Measurements from ENCODE around the gene CAMP.
A peak's percentile ranks its signal among the peaks of the same experiment; 100 is the strongest.
"Not testable (repeated sequence)": the region's sequence is repeated elsewhere in the genome, so short reads cannot be mapped to it uniquely, and the experiment has no call there.

The CAMP gene

DNA sequence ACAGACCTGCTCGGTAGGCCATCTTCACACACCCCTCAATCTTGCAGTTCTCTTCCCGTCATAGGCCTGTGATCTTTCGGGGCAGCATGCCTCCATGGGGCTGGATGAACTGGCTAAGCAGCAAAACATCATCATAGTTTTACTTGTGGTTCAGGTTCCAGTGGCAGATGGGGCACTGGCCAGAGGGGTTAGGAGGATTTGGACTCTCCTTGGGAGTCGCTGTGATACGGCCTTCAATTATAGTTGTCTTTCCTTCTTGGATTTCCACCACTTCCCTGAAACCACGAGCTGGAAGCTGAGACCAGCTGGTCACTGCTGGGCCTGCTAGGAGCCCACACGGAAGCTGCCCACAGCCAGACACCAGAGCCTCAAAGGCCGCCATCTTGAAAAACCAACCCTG lies 33.3 kb downstream of the CAMP start:
- no peak for DNase-seq (ENCODE audit: low read depth in 1 of 2, low spot score in 1 of 2)

DNA sequence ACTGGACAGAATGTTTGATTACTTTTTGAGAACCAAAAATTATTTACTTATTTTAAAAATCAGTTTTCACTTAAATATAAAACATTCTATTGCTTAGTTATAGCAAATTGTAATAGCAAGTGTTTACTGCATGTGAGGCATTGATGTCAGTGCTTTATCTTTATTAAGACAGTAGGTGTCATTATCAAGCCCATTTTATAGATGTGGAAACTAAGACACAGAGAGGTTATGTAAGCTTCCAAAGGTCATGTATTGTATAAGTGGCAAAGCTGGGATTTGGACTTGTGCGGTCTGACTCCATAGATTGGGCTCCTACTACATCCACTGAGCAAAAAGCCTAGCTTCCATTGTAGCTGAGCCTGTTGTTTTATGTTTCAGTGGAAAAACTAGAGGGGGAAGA lies 35.2 kb downstream of the CAMP start:
- no peak for DNase-seq (ENCODE audit: low read depth in 1 of 2, low spot score in 1 of 2)

DNA sequence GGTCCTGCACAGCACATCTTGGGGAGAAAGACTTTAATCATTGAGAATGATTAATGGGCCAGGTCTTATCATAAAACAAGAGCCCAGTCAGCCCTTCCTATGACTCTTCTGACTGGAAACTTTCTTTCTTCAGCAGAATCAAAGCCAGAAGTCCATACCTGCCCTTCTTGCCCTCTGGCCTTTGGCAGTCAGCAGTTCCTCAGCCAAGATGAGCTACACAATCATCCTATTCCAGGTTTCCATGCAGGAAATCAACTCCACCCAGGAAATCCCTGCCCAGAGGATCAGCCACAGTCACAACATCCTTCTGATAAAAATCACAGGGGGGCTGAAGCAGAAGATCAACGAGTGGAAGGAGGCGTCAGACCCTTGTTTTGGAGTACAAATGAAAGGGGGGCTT lies 44.5 kb downstream of the CAMP start:
- DNase-seq (ENCODE audit: low read depth in 1 of 2, low spot score in 1 of 2): no peak

DNA sequence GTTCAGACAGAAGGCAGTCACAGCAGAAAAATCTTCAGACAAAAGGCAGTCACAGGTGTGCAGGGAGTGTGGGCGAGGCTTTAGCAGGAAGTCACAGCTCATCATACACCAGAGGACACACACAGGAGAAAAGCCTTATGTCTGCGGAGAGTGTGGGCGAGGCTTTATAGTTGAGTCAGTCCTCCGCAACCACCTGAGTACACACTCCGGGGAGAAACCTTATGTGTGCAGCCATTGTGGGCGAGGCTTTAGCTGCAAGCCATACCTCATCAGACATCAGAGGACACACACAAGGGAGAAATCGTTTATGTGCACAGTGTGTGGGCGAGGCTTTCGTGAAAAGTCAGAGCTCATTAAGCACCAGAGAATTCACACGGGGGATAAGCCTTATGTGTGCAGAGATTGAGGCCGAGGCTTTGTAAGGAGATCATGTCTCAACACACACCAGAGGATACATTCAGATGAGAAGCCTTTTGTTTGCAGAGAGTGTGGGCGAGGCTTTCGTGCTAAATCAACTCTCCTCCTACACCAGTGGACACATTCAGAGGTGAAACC lies 45.2 kb downstream of the CAMP start:
- DNase-seq (ENCODE audit: low read depth in 1 of 2, low spot score in 1 of 2): peak; percentile 52 to 68

DNA sequence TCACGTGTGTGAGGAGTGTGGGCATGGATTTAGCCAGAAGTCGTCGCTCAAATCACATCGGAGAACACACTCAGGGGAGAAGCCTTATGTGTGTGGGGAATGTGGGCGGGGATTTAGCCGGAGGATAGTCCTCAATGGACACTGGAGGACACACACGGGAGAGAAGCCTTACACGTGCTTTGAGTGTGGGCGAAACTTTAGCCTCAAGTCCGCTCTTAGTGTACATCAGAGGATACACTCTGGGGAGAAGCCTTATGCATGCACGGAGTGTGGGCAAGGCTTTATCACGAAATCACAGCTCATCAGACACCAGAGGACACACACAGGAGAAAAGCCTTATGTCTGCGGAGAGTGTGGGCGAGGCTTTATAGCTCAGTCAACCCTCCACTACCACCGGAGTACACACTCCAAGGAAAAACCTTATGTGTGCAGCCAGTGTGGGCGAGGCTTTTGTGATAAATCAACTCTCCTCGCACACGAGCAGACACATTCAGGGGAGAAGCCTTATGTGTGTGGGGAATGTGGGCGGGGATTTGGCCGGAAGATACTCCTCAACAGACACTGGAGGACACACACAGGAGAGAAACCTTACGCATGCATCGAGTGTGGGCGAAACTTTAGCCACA lies 45.8 kb downstream of the CAMP start:
- DNase-seq (ENCODE audit: low read depth in 1 of 2, low spot score in 1 of 2): peak in 1 of 2 donors; percentile 6

DNA sequence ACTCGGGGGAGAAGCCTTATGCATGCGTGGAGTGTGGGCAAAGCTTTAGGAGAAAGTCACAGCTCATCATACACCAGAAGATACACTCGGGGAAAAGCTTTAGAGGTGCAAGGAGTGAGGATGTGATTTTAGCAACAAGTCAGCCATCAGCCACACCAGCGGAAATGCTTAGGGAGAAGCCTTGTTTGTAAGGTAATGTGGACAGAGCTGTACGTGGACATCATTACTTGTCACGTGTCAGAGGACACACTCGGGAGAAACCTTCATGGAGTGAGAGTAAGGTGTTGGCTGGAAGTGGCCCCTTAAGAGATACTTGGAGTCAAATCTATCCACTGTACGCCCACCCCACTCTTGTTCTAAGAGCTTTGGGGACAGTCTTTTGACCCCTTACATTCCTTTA lies 46.3 kb downstream of the CAMP start:
- DNase-seq (ENCODE audit: low read depth in 1 of 2, low spot score in 1 of 2): no peak

DNA sequence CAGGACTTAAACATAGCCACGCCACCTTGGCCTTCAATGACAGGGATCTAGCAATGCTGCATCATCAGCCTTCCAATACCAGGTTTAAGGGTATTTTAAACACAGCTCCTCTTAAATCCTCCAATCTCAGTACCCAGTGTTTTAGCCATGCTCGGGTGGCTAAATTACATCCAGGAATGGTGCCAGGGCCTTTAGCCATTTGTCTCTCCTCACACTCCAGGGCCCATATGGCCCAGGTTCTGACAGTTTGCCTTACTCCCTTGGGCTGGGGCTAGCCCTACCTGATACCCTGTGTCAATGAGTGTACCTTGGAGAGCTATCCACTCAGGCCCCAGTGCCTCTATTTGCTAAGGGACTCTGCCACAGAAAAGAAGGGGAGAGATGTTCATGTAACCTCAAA lies 47.0 kb downstream of the CAMP start:
- no peak for DNase-seq (ENCODE audit: low read depth in 1 of 2, low spot score in 1 of 2)

DNA sequence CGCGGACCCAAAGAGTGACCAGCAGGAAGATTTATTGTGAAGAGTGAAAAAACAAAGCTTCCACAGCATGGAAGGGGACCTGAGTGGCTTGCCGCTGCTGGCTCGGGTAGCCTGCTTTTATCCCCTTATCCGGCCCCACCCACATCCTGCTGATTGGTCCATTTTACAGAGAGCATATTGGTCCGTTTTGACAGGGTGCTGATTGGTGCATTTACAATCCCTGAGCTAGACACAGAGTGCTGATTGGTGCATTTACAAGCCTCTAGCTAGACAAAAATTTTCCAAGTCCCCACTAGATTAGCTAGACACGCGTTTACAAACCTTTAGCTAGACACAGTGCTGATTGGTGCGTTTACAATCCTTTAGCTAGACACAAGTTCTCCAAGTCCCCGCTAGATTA lies 47.9 kb downstream of the CAMP start:
- DNase-seq (ENCODE audit: low read depth in 1 of 2, low spot score in 1 of 2): not testable (repeated sequence)

DNA sequence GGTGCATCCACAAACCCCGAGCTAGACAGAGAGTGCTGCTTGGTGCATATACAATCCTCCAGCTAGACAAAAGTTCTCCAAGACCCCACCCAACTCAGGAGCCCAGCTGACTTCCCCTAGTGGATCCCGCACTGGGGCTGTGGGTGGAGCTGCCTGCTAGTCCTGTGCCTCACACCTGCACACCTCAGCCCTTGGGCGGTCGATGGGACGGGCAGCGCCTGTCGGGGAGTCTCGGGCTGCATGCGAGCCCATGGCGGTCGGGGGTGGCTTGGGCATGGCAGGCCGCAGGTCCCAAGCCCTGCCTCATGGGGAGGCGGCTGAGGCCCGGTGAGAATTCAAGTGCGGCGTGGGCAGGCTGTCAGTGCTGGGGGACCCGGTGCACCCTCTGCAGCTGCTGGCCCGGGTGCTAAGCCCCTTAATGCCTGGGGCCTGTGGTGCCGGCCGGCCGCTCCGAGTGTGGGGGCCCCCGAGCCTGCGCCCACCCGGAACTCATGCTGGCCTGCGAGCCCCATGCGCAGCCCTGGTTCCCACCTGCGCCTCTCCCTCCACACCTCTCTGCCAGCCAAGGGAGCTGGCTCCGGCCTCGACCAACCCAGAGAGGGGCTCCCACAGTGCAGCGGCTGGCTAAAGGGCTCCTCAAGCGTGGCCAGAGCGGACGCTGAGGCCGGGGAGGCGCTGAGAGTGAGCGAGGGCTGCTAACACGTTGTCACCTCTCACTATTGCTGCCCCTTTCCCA lies 48.6 kb downstream of the CAMP start:
- no peak for DNase-seq (ENCODE audit: low read depth in 1 of 2, low spot score in 1 of 2)

DNA sequence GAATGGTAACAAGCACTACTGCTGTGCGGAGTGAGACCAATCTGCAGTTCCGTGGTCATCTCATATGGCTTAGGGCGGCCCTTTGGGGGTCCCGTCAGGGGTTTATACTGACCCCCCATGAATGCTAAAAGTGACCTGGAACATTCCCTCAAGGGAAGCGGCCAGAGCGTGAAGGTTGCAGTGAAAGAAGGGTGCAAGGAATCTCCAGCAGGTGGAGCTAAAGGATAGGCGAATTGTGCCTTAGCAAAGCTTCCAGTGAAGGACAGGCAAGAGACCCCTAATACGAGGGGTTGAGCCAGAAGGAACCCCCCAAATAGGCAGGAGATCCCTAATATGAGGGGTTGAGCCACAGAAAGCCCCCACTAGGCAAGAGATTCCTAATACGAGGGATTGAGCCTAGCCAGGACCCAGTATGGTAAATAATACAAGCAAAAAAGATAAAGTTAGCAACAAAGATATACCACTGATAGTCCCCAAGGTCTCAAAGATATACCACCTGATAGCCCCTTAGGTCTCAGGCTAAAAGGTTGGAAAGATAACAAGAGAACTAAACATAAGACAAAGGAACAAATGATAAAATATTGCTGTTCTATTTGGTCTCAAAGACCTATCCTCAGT lies 50.4 kb downstream of the CAMP start:
- DNase-seq (ENCODE audit: low read depth in 1 of 2, low spot score in 1 of 2): peak in 1 of 2 donors; percentile 9

DNA sequence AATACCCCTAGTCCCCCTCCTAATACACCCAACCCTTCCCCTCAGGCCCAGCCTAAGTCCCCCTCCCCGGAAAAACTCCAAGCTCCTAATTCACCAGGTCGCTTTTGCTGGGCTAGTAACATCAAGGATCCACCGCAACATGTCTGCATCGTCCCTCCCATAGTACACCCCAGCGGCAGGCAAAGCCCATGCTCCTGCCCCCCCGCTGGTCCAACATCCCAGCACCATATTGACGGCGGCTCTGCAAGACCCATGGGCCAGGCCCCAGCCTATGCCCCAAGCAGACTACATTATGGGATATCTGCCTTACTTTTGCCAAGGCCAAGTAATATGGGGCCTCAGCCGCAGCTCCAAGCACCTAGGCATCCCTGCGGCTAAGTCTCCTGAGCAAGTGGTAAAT lies 51.2 kb downstream of the CAMP start:
- no peak for DNase-seq (ENCODE audit: low read depth in 1 of 2, low spot score in 1 of 2)
